Endothelial cell (in vitro differentiated cells): Measurements from ENCODE around the gene INPP4A. TPM values are rescaled to one million over a fixed set of nuclear protein-coding genes. Genes with fewer than 3 reads are reported as not detected.

Source experiments
- DNase-seq: peaks from one replicate; pipeline ENCODE4 v3.0.0; 2021; ENCODE audit warnings: low spot score
- H3K27ac Mint-ChIP-seq: one replicate; pipeline ENCODE4 v1.8.0; 2021; ENCODE audit warnings: mixed read lengths, inconsistent platforms; ENCODE audit not compliant: unreplicated experiment
- H3K27me3 Mint-ChIP-seq: one replicate; pipeline ENCODE4 v1.8.0; 2021; ENCODE audit warnings: mild to moderate bottlenecking, moderate library complexity, mixed read lengths, inconsistent platforms; ENCODE audit not compliant: unreplicated experiment
- H3K36me3 Mint-ChIP-seq: one replicate; pipeline ENCODE4 v1.8.0; 2021; ENCODE audit warnings: mild to moderate bottlenecking, low read depth, mixed read lengths, inconsistent platforms; ENCODE audit not compliant: unreplicated experiment
- H3K4me1 Mint-ChIP-seq: one replicate; pipeline ENCODE4 v1.8.0; 2021; ENCODE audit warnings: mild to moderate bottlenecking, mixed read lengths, inconsistent platforms; ENCODE audit not compliant: unreplicated experiment
- H3K4me3 Mint-ChIP-seq: one replicate; pipeline ENCODE4 v1.8.0; 2021; ENCODE audit warnings: mild to moderate bottlenecking, mixed read lengths, inconsistent platforms; ENCODE audit not compliant: unreplicated experiment
- H3K9me3 Mint-ChIP-seq: one replicate; pipeline ENCODE4 v1.8.0; 2021; ENCODE audit warnings: mixed read lengths, inconsistent platforms; ENCODE audit not compliant: unreplicated experiment
- CTCF ChIP-seq: fragments of 200-600 bp; sonication (generic); IDR thresholded peaks from one replicate; pipeline ENCODE4 v1.5.0; 2021; ENCODE audit warnings: antibody characterized with exemption; ENCODE audit not compliant: unreplicated experiment
- total RNA-seq: library from RNA; stranded (reverse); fragmentation: NEBNext Ultra II Directional; extraction: Animal tissue kit (Norgen Biotek cat#: 25700); gene quantifications from one replicate; pipeline ENCODE4 v1.2.1, GENCODE V29; 2021; ENCODE audit not compliant: unreplicated experiment

The INPP4A gene
- total RNA-seq, 1 donor from 2014 or later = 26.8 TPM

- no peaks in the 10 kb centered on the region for H3K9me3 Mint-ChIP-seq
- no peak overlapping the region for H3K27ac Mint-ChIP-seq
- peaks cover 2% of the 10 kb centered on the region for H3K27me3 Mint-ChIP-seq
- no peak overlapping the region for H3K4me3 Mint-ChIP-seq
- H3K4me1 Mint-ChIP-seq = peaks cover 8% of the 10 kb centered on the region
- TF ChIP-seq CTCF = no peak
- peaks cover 25% of the 10 kb centered on the region for H3K36me3 Mint-ChIP-seq
- no peak for DNase-seq
Measured at GRCh38 chr2:98534761-98535160, 90.1 kb downstream of the INPP4A start.

DNA sequence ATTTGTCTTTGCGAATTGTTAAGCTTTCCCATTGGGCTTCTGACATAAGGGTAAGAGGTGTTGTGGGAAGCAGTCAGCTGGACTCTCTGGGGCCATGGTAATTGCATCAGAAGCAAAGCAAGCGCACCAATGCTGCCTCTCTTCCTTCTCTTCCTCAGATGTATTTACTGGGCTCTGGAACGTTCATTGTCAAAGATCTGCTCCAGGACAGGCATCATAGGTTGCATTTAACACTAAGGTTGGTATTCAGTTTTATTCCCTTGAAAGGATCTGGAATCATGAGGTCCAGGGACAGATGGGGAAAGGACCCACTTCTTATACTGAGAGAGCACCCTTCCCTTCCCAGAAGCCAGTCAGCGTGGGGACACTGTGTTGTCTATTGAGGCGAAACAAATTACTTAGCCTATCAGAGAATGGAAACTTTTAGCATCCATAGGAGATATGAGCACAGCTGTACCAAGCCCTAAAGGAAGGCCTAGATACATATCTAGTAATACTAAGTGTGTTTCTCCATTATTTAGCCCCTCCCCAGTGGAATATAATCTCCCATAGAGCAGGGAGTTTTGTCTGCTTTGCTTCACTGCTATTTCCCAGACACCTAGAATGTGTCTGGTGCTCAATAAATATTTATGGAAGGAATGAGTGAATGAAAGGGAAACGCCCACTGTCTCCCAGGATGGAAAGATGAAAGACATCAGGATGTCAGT lies 91.5 kb downstream of the INPP4A start:
- peak overlapping the region; percentile 26 for H3K4me3 Mint-ChIP-seq
- no peak for TF ChIP-seq CTCF
- peaks cover 25% of the 10 kb centered on the region for H3K36me3 Mint-ChIP-seq
- no peak overlapping the region for H3K27ac Mint-ChIP-seq
- peaks cover 8% of the 10 kb centered on the region for H3K4me1 Mint-ChIP-seq
- DNase-seq = no peak
- H3K9me3 Mint-ChIP-seq = no peaks in the 10 kb centered on the region
- peaks cover 2% of the 10 kb centered on the region for H3K27me3 Mint-ChIP-seq

DNA sequence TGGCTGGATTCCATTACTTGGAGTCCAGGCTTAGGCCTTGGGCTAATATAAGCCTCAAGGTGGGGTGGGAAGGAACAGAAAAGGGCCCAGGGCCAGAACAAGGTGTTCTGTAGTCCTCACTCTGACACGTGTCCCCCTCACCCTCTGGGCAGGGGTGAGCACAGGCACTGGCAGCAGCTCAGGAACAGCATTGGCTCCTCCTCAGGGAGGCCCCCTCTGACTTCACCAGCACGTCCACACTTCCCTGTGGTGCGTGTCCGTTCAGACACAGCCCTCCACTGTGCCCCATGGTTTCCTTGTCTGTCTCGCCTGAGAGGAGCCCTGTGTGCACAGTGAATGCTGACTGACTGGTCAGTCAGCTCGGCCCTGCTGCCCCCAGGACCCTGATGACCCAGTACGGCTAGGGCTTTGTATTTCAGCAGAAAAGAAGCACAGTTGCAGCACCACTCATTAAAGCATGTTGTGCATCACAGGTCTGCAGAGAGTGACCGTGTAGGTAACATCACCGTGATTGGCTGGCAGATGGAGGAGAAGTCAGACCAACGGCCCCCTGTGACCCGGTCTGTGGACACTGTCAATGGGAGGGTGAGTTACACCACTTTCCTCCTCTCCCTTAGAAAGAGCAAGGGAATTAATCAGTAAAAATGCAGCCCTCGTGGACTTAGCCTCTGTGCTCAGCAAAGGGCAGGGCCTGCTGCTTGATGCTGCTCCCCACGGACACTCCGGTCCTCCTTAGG lies 92.9 kb downstream of the INPP4A start:
- no peak for TF ChIP-seq CTCF

DNA sequence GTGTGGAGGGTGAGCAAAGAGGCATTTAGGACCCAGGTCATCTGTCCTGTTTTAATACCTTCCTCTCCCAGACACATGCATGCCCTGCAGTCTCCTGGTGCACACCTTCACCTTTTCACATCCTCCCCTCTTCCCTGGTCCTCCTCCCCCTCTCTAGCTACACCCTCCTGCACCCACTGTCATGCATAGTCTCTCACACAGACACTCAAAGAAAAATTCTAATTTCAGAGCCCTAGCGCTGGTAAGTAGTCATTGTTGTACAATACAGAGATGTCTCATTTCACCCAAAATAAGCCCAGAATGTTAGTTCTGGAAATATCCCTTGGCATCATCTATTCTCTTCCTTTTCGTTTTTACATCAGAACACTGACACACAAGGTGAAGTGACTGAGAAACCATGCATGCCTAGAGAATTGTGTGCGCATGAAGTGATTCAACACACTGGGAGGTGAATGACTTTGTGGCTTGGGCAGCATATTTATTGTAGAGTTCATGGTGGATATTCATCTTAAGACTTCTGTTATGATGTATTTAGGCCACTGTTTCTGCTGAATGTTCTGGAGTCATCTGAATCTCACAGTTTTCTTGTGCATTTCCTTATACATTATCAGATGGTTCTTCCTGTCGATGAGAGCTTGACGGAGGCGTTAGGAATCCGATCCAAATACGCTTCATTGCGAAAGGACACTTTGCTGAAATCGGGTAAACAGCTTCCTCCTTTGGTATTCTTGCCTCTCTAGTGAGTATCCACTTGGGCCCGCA lies 93.8 kb downstream of the INPP4A start:
- Mint-ChIP-seq H3K27ac (no peak overlapping the region), H3K27me3 (peaks cover 2% of the 10 kb centered on the region), H3K36me3 (peaks cover 26% of the 10 kb centered on the region), H3K4me1 (peaks cover 8% of the 10 kb centered on the region), H3K4me3 (peak overlapping the region; percentile 62), H3K9me3 (no peaks in the 10 kb centered on the region)
- no peak for TF ChIP-seq CTCF
- DNase-seq = no peak

More for the DNA sequence above, 92.9 kb downstream of the INPP4A start:
- peaks cover 25% of the 10 kb centered on the region for H3K36me3 Mint-ChIP-seq
- peak overlapping the region; percentile 23 for H3K27ac Mint-ChIP-seq
- H3K4me3 Mint-ChIP-seq = no peak overlapping the region
- H3K27me3 Mint-ChIP-seq = peaks cover 2% of the 10 kb centered on the region
- H3K4me1 Mint-ChIP-seq = peaks cover 8% of the 10 kb centered on the region
- H3K9me3 Mint-ChIP-seq = no peaks in the 10 kb centered on the region
- no peak for DNase-seq
